HEK293T (cell line): ENCODE results near the gene SENP1.

ENCODE experiments used
- CTCF ChIA-PET: fragments of 350-600 bp; formaldehyde crosslinking; extraction: SDS; loops from one replicate; lab custom pipeline; 2021; ENCODE audit warnings: antibody characterized with exemption, inconsistent platforms; lab: Yijun Ruan, JAX
- POLR2A ChIA-PET: fragments of 350-600 bp; formaldehyde crosslinking; extraction: SDS; loops from one replicate; lab custom pipeline; 2020; ENCODE audit warnings: antibody characterized with exemption, inconsistent platforms; lab: Yijun Ruan, JAX
- DNase-seq: peaks from one replicate; pipeline ENCODE4 v3.0.0; 2012; ENCODE audit warnings: mixed read lengths; ENCODE audit errors: extremely low spot score
- ARNT ChIP-seq: fragments of 450-650 bp; IDR thresholded peaks from 2 replicates; pipeline ENCODE4 v1.6.1; 2017; ENCODE audit warnings: mild to moderate bottlenecking
- BHLHE40 ChIP-seq: fragments of 450-650 bp; IDR thresholded peaks from 2 replicates; pipeline ENCODE4 v1.6.1; 2016; ENCODE audit warnings: mild to moderate bottlenecking, moderate library complexity, borderline replicate concordance
- CTBP1 ChIP-seq: fragments of 450-650 bp; IDR thresholded peaks from 2 replicates; pipeline ENCODE4 v1.6.1; 2016; ENCODE audit warnings: borderline replicate concordance
- ELF4 ChIP-seq: fragments of 450-650 bp; IDR thresholded peaks from 2 replicates; pipeline ENCODE4 v1.6.1; 2017; ENCODE audit warnings: antibody characterized with exemption
- FOXA1 ChIP-seq: fragments of 450-650 bp; IDR thresholded peaks from 2 replicates; pipeline ENCODE4 v1.6.1; 2016; ENCODE audit warnings: mild to moderate bottlenecking
- FOXK2 ChIP-seq: fragments of 450-650 bp; IDR thresholded peaks from 2 replicates; pipeline ENCODE4 v1.6.1; 2016; ENCODE audit warnings: mild to moderate bottlenecking
- FOXM1 ChIP-seq: fragments of 450-650 bp; IDR thresholded peaks from 2 replicates; pipeline ENCODE4 v1.6.1; 2017; ENCODE audit warnings: mild to moderate bottlenecking, borderline replicate concordance
- HDGF ChIP-seq: fragments of 450-650 bp; IDR thresholded peaks from 2 replicates; pipeline ENCODE4 v1.6.1; 2017; ENCODE audit warnings: antibody characterized with exemption, borderline replicate concordance
- L3MBTL2 ChIP-seq: fragments of 450-650 bp; conservative IDR thresholded peaks from 2 replicates; pipeline ENCODE4 v1.6.1; 2016; ENCODE audit warnings: mild to moderate bottlenecking
- LEF1 ChIP-seq: fragments of 450-650 bp; IDR thresholded peaks from 2 replicates; pipeline ENCODE4 v1.6.1; 2017; ENCODE audit warnings: mild to moderate bottlenecking, borderline replicate concordance
- NFRKB ChIP-seq: fragments of 450-650 bp; IDR thresholded peaks from 2 replicates; pipeline ENCODE4 v1.6.1; 2016; ENCODE audit warnings: mild to moderate bottlenecking, moderate library complexity
- SP1 ChIP-seq: fragments of 450-650 bp; IDR thresholded peaks from 2 replicates; pipeline ENCODE4 v1.6.1; 2017
- SUZ12 ChIP-seq: fragments of 450-650 bp; IDR thresholded peaks from 2 replicates; pipeline ENCODE4 v1.6.1; 2016; ENCODE audit warnings: mild to moderate bottlenecking
- TARDBP ChIP-seq: fragments of 450-650 bp; IDR thresholded peaks from 2 replicates; pipeline ENCODE4 v1.6.1; 2016
- ZNF384 ChIP-seq: fragments of 450-650 bp; IDR thresholded peaks from 2 replicates; pipeline ENCODE4 v1.6.1; 2016
- TF ChIP-seq, protein P1 (sequence below): fragments of 450-650 bp; IDR thresholded peaks from 2 replicates; pipeline ENCODE4 v1.6.1; 2016

The SENP1 gene

GRCh38 chr12:48005001-48005749 is 100.7 kb downstream of the SENP1 start:
- no peak for TF ChIP-seq BHLHE40
- TF ChIP-seq L3MBTL2 = no peak
- no peak for TF ChIP-seq FOXM1
- TF ChIP-seq FOXK2 = no peak
- TF ChIP-seq SUZ12 = no peak
- TF ChIP-seq CTBP1 = no peak
- TF ChIP-seq ARNT = no peak
- TF ChIP-seq HDGF = no peak
- TF ChIP-seq TARDBP = no peak
- TF ChIP-seq SP1 = no peak
- TF ChIP-seq, protein P1, sequence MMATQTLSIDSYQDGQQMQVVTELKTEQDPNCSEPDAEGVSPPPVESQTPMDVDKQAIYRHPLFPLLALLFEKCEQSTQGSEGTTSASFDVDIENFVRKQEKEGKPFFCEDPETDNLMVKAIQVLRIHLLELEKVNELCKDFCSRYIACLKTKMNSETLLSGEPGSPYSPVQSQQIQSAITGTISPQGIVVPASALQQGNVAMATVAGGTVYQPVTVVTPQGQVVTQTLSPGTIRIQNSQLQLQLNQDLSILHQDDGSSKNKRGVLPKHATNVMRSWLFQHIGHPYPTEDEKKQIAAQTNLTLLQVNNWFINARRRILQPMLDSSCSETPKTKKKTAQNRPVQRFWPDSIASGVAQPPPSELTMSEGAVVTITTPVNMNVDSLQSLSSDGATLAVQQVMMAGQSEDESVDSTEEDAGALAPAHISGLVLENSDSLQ = no peak
- TF ChIP-seq NFRKB = no peak
- no peak for TF ChIP-seq LEF1
- TF ChIP-seq ELF4 = no peak
- no peak for TF ChIP-seq ZNF384
- TF ChIP-seq FOXA1 = no peak
- POLR2A ChIA-PET = no interaction called here
- CTCF ChIA-PET = no interaction called here
- no peak for DNase-seq

GRCh38 chr12:48004053-48004941 is 101.6 kb downstream of the SENP1 start, which contains the start of gene COL2A1:
TSS of gene COL2A1 (minus strand) at chr12:48004476. CDS start at chr12:48004321, 155 bp downstream.
- DNase-seq = no peak
- ChIA-PET CTCF (no interaction called here), POLR2A (no interaction called here)
- TF ChIP-seq HDGF (no peak), L3MBTL2 (peak; percentile 45; the same call in 1 of the 2 replicates), ZNF384 (no peak)

- POLR2A ChIA-PET = no interaction called here
- no peak for DNase-seq
- no peak for TF ChIP-seq TARDBP
- no peak for TF ChIP-seq L3MBTL2
- TF ChIP-seq FOXK2 = no peak
- TF ChIP-seq NFRKB = no peak
- no peak for TF ChIP-seq HDGF
- no peak for TF ChIP-seq SUZ12
- no peak for TF ChIP-seq CTBP1
- TF ChIP-seq ARNT = no peak
- no peak for TF ChIP-seq ZNF384
- no peak for TF ChIP-seq SP1
- CTCF ChIA-PET = no interaction called here
These were observed 102.4 kb downstream of the SENP1 start for GRCh38 chr12:48003226-48004052.

DNA sequence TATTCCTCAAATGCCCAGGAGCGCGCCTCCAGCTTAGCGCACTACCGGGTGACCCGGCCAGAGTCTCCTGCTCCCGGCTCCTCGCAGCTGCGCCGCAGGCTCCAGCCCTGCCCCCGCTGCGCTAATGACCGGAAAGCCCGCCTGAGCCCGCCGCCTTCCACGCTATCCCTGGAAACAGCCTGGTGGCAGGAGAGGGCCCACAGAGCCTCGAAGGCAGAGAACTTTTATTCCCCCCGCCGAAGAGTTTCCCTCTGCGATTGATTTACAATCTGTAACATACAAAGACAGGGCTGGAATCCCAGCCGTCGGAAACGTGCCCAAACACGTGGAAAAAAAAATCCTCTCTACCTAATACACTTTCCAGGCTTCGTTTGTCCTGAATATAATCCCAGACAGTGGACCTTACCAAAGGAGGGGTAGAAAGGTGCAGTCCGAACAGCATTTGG is 103.1 kb downstream of the SENP1 start:
- CTCF ChIA-PET = no interaction called here
- TF ChIP-seq, protein P1 = peak; percentile 76
- TF ChIP-seq NFRKB (no peak), L3MBTL2 (peak; percentile 91), LEF1 (no peak), HDGF (no peak)
- POLR2A ChIA-PET = interaction anchor here (0.9 to 1.2 kb wide), 3 partner anchors 27 to 155 kb away, joined by 3 to 4 read pairs (median 3); partner anchors contain the start of genes ASB8 and VDR
- peak; percentile 52 for DNase-seq

DNA sequence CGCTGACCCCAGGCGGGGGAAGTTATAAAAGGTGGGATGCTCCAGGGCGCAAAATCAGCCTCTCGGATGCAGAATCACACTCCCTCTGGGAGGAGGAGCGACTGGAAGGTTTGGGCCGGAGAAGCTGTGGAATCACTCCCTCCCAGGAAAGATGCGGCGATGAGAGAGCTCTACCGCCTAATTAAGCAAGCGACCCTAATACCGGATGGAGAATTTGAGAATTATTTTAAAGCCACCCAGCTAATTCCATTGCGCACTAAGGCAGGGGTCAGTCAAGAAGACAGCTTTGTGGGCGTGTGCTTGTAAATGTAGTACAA is 103.5 kb downstream of the SENP1 start:
- POLR2A ChIA-PET = interaction anchor here (0.9 to 1.2 kb wide), 3 partner anchors 26 to 155 kb away, joined by 3 to 4 read pairs (median 3); partner anchors contain the start of genes ASB8 and VDR
- TF ChIP-seq ZNF384 (no peak), BHLHE40 (no peak), HDGF (no peak), TARDBP (no peak), CTBP1 (no peak), NFRKB (no peak), FOXA1 (no peak), SUZ12 (no peak), SP1 (no peak), ELF4 (no peak), L3MBTL2 (no peak), FOXM1 (no peak), FOXK2 (no peak), LEF1 (no peak), ARNT (no peak)
- TF ChIP-seq, protein P1 = no peak
- DNase-seq = no peak
- CTCF ChIA-PET = no interaction called here
